SU-DHL-6 (cell line): ENCODE results near the gene CSNK1D.

Experiments
- CTCF ChIP-seq: fragments of 200-600 bp; sonication (generic); IDR thresholded peaks from one replicate; pipeline ENCODE4 v1.5.1; 2017; ENCODE audit warnings: antibody characterized with exemption, mild to moderate bottlenecking, low read length, moderate library complexity; ENCODE audit not compliant: insufficient read depth, poor library complexity, severe bottlenecking
- EZH2phosphoT487 ChIP-seq: fragments of 200-600 bp; sonication (generic), shearing (Covaris generic); conservative IDR thresholded peaks from 2 replicates; pipeline ENCODE4 v1.6.1; 2018; ENCODE audit warnings: mild to moderate bottlenecking, antibody characterized with exemption, low read length, moderate library complexity, mixed read lengths

- TF ChIP-seq CTCF, result no peak
- TF ChIP-seq EZH2phosphoT487, result no peak
Measured at GRCh38 chr17:82247856-82248671, 25.4 kb downstream of the CSNK1D start.
